GM21423 (cell line): ENCODE results near the gene GSTM4.

Source experiments
- ATAC-seq: cut with Tn5 transposase; IDR thresholded peaks from one replicate; pipeline ENCODE4 v1.9.1; 2021; ENCODE audit warnings: mild to moderate bottlenecking, moderate library complexity; ENCODE audit not compliant: unreplicated experiment

GSTM4 gene

GRCh38 chr1:109624201-109625010 is 31.5 kb upstream of the GSTM4 start:
- no peak for ATAC-seq

GRCh38 chr1:109625176-109625575 is 30.7 kb upstream of the GSTM4 start:
- ATAC-seq: no peak

GRCh38 chr1:109625601-109626560 is 30.0 kb upstream of the GSTM4 start:
- no peak for ATAC-seq

- no peak for ATAC-seq
Observed at GRCh38 chr1:109626682-109627408, 29.1 kb upstream of the GSTM4 start.

GRCh38 chr1:109627692-109628399 is 28.1 kb upstream of the GSTM4 start:
- no peak for ATAC-seq

- no peak for ATAC-seq
Observed at GRCh38 chr1:109628540-109629321, 27.2 kb upstream of the GSTM4 start.

GRCh38 chr1:109629372-109630030 is 26.4 kb upstream of the GSTM4 start:
- no peak for ATAC-seq

GRCh38 chr1:109630081-109630897 is 25.6 kb upstream of the GSTM4 start:
- ATAC-seq: no peak

- ATAC-seq: no peak
Observed at GRCh38 chr1:109630898-109631512, 24.9 kb upstream of the GSTM4 start.

- no peak for ATAC-seq
Observed at GRCh38 chr1:109631513-109632505, 24.1 kb upstream of the GSTM4 start.

- no peak for ATAC-seq
Observed at GRCh38 chr1:109632671-109633346, 23.1 kb upstream of the GSTM4 start.

GRCh38 chr1:109634292-109634691 is 21.6 kb upstream of the GSTM4 start:
- ATAC-seq: no peak

GRCh38 chr1:109634771-109635750 is 20.8 kb upstream of the GSTM4 start:
- ATAC-seq: no peak

GRCh38 chr1:109635862-109636200 is 20.1 kb upstream of the GSTM4 start:
- no peak for ATAC-seq
